HG03103 (cell line): ENCODE data around the gene NXF3.
"Not testable (repeated sequence)": the region's sequence is repeated elsewhere in the genome, so short reads cannot be mapped to it uniquely, and the experiment has no call there.

Experiments
- ATAC-seq: cut with Tn5 transposase; IDR thresholded peaks from one replicate; pipeline ENCODE4 v1.9.1; 2021; ENCODE audit warnings: low read depth; ENCODE audit not compliant: unreplicated experiment

The NXF3 gene, protein sequence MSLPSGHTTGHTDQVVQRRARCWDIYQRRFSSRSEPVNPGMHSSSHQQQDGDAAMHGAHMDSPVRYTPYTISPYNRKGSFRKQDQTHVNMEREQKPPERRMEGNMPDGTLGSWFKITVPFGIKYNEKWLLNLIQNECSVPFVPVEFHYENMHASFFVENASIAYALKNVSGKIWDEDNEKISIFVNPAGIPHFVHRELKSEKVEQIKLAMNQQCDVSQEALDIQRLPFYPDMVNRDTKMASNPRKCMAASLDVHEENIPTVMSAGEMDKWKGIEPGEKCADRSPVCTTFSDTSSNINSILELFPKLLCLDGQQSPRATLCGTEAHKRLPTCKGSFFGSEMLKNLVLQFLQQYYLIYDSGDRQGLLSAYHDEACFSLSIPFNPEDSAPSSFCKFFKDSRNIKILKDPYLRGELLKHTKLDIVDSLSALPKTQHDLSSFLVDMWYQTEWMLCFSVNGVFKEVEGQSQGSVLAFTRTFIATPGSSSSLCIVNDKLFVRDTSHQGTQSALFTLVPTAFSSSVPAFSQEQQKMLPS

DNA sequence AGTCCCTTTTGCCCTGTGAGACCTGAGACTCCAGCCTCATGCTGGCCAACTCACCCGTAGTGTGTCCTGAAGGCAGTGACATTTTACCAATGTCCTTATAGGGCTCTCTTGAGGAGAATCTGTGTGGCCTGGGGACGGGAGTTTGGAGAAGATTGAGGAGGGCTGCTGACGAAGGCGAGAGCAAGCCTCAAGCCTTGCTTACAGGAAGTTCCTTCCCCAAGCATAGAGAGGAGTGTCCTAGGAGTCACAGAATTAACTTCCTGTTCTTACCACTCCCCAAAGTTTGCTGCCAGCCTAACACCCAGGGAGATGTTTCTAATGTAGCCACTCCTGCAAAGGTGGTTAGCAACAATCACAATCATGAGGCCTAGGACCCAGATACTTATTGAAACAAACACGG is at the start of gene NXF3:
TSS of gene NXF3 (minus strand) at position 202 of the 400 bp plus-strand sequence. CDS start at position 82, 120 bp downstream.
- ATAC-seq = no peak

DNA sequence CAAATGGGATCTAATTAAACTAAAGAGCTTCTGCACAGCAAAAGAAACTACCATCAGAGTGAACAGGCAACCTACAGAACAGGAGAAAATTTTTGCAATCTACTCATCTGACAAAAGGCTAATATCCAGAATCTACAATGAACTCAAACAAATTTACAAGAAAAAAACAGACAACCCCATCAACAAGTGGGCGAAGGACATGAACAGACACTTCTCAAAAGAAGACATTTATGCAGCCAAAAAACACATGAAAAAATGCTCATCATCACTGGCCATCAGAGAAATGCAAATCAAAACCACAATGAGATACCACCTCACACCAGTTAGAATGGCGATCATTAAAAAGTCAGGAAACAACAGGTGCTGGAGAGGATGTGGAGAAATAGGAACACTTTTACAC is 43.6 kb upstream of the NXF3 start:
- not testable (repeated sequence) for ATAC-seq

DNA sequence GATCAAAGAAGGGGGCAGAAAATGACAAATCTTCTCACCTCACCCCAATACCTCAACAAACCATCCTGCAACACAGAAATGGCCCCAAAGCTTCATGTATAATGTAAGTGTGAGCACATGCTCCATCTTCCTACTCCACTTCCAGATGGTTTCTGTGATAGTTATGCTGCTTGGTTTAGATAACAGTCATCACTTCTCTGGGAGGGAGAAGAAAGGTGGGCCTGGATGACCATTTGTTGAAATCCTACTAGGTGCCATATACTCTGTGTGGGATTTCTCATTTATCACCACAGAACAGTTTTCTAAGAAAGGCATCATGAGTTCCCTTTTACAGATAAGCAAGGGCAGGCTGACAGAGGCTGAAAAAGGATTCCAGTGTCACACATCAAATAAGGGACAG is 31.3 kb upstream of the NXF3 start:
- ATAC-seq = no peak

DNA sequence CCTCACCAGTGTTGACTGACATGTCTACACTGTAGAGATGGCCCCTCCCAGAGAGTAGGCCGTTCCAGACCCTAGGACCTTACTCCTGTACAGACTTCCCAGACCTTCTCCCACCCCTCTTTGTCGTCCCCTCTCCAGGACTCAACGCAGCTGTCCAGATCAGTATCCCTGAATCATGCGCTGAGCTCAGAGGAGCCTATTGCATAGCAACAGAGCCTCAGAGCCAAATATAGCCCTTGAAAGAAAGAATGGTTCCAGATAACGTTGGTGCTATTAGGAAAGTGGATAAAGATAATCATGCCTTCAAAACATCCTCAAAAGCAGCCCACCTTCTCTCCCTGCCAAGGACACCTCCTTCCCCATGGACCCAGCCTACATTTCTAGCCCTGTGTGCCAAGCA is 27.8 kb upstream of the NXF3 start:
- no peak for ATAC-seq

DNA sequence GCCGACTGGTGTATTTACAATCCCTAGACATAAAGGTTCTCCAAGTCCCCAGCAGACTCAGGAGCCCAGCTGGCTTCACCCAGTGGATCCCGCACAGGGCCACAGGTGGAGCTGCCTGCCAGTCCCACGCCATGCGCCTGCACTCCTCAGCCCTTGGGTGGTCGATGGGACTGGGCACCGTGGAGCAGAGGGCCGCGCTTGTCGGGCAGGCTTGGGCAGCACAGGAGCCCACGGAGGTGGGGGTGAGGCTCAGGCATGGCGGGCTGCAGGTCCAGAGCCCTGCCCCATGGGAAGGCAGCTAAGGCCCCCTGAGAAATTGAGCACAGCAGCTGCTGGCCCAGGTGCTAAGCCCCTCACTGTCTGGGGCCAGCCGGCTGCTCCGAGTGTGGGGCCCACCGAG is 24.0 kb upstream of the NXF3 start:
- not testable (repeated sequence) for ATAC-seq

DNA sequence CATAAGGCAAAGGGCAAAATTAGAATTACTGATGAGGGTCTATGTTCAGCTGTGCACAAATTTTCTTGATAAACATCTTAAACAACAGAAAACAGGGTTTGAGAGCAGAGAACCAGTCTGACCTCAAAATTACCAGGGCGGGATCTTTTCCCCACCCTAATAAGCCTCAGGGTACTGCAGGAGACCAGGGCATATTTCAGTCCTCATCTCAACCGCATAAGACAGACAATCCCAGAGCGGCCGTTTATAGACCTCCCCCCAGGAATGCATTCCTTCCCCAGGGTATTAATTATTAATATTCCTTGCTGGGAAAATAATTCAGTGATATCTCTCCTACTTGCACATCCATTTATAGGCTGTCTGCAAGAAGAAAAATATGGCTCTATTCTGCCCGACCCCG is 16.6 kb upstream of the NXF3 start:
- ATAC-seq = not testable (repeated sequence)

DNA sequence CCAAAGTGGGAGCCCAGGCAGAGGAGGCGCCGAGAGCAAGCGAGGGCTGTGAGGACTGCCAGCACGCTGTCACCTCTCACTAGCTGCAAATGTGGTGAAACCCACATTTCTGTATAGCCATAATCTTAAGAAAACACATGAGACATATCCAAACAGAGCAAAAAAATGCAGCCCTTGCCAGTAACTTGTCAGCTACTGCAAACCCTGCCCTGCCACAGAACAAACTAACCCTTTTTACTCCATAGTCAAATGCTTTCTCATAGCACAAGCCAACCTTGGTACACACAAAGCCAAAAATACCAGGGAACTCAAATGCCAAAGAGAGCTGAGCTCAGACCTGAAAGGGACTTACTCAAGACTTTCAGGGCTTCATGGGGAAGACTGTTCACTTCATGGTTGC is 14.9 kb upstream of the NXF3 start:
- no peak for ATAC-seq

DNA sequence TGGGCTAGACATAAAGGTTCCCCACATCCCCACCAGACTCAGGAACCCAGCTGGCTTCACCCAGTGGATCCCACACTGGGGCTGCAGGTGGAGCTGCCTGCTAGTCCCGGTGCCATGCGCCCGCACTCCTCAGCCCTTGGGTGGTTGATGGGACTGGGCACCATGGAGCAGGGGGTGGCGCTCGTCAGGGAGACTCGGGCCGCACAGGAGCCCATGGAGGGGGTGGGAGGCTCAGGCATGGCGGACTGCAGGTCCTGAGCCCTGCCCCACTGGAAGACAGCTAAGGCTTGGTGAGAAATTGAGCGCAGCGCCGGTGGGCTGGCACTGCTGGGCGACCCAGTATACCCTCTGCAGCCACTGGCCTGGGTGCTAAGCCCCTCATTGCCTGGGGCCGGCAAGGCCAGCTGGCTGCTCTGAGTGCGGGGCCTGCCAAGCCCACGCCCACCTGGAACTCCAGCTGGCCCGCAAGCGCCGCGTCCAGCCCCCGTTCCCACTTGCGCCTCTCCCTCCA is 14.3 kb upstream of the NXF3 start:
- ATAC-seq = not testable (repeated sequence)

DNA sequence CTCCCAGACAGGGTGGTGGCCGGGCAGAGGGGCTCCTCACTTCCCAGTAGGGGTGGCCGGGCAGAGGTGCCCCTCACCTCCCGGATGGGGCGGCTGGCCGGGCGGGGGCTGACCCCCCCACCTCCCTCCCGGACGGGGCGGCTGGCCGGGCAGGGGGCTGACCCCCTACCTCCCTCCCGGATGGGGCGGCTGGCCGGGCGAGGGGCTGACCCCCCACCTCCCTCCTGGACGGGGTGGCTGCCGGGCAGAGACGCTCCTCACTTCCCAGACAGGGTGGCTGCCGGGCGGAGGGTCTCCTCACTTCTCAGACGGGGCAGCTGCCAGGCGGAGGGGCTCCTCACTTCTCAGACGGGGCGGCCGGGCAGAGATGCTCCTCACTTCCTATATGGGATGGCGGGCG is 11.4 kb upstream of the NXF3 start:
- not testable (repeated sequence) for ATAC-seq

DNA sequence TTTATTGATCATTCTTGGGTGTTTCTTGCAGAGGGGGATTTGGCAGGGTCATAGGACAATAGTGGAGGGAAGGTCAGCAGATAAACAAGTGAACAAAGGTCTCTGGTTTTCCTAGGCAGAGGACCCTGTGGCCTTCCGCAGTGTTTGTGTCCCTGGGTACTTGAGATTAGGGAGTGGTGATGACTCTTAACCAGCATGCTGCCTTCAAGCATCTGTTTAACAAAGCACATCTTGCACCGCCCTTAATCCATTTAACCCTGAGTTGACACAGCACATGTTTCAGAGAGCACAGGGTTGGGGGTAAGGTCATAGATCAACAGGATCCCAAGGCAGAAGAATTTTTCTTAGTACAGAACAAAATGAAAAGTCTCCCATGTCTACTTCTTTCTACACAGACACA is 10.9 kb upstream of the NXF3 start:
- not testable (repeated sequence) for ATAC-seq

DNA sequence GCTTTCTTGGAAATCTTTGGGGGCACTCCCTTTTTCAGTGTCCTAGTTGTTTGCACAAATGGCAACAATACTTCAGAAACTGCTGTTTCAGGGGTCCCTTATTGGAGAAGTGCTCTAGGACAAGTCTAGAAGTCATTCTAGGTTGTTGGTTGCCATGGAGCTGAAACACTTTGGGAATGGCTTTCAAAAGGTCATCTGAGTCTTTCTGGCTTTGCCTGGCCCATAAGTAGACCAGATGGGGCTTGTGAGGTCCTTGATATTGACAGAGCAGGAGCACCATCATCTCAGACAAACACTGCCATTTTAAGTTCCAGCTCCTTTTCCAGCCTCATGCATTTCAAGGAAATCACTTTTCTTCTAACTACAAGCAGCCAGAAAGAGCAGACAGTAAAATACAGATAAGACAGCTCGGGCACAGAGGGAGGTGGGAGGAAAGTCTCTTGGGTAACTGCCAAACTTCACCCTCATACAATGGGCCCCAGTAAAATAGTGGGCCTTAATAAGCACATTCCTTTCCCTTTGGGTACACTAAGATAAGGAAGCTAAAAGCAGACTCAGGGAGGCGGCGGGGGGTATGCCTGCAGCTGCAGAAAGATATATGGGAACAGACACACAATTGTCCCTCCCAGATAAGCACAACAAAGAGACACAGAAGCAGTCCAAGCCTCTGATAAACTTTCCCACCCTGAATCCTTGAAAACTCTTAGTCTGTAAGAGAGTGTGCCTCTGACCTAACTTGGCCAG is 8.5 kb upstream of the NXF3 start:
- ATAC-seq = no peak

DNA sequence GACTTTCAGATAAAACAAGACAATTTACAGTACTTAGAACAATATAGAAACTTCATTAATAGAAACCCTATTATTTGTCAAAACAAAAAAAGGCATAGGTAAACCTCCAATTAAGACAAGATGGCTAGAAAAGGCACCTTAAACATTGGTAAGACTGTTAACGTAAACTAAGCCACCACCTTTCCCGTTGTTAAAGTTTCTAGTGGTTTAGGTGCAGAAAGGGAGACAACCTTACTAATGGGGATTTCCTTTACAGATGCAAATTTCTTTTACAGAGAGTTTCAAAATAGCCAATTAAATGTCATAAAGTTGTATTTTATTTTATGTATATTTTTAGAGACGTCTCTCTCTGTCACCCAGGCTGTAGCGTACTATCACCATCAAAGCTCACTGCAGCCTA is 7.5 kb upstream of the NXF3 start:
- ATAC-seq = no peak

DNA sequence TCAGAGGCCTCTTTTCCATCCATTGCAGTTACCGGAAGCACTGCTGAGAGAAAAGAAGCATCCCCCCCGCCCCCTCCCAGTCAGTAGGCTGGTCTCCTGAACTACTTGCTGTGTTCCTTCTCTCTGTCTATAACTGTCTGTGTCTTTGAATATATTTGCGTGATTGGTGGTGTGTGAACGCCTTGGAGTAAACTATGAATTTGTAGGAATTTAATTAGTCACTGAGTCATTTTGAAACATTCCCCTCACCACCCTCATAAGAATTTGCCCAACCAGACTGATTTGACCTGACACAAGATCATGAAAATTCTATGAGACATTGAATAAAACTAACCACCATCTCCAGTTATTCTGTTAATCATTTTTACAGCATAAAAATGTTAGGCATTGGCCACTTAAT is 6.7 kb upstream of the NXF3 start:
- ATAC-seq = no peak

DNA sequence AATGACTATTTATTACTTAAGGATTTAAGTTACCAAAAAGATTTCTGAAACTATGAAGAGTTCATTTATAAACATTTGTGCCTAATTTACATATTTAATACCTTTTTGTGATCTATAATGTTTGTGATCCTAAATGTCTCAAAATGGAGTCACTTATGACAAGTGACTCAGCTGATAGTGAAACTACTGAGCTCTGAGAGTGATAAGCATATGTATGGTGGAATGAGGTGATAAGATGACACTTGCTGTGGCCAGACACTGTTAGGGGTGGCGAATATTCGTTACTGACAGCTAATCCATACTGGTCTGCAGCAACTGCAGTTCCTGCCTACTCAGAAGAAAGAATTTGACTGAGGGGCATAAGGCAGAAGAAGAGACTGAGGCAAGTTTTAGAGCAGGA is 5.5 kb upstream of the NXF3 start:
- no peak for ATAC-seq

DNA sequence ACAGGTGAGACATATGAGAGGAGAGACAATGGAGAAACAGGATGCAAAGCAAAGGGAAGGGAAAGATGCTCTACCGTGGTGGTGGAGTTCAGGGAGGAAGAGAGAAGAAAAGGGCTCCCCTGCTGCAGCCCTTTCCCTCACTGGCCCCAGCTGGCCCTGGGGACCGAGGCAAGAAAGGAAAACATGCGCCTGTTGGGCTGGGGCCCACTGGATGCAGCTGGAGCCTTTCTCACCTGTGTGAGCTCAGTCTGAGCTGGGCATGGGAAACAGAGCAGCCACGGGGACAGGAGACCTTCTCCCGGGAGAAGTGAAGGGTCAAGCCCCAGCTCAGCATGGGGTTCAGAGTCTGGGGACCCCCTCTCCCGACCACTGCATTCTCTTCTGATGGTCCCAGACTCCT is 11.9 kb downstream of the NXF3 start:
- ATAC-seq = no peak

DNA sequence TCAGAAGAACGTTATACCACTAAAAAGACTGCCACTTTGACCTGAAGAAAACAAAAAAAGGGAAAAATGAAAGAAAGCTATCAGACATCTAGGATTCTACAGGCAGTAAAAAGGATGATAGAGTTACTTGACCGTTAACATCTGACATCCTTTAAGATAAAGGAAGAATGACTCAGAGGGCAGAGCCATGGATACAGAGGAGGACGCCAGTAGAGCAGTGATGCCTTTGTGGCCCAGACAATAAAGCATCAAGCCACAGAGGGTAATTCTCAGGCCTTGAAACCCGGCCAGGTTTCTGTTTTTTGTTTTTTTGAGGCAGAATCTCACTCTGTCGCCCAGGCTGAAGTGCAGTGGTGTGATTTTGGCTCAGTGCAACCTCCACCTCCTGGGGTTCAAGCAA is 19.5 kb downstream of the NXF3 start:
- ATAC-seq = no peak

DNA sequence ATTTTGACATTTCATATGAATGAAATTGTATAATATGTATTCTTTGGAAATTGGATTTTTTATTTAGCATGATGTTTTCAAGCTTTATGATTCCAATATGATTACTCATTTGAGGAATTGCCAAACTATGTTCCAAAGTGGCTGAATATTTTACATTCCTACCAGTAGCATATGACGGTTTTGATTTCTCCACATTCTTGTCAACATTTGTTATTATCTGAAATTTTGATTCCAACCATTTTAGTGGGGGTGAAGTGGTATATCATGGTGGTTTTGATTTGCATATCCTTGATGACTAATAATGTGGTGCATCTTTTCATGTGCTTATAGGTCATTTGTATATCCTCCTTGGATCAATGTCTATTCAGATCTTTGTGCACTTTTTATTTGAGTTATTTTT is 26.3 kb downstream of the NXF3 start:
- ATAC-seq = no peak

DNA sequence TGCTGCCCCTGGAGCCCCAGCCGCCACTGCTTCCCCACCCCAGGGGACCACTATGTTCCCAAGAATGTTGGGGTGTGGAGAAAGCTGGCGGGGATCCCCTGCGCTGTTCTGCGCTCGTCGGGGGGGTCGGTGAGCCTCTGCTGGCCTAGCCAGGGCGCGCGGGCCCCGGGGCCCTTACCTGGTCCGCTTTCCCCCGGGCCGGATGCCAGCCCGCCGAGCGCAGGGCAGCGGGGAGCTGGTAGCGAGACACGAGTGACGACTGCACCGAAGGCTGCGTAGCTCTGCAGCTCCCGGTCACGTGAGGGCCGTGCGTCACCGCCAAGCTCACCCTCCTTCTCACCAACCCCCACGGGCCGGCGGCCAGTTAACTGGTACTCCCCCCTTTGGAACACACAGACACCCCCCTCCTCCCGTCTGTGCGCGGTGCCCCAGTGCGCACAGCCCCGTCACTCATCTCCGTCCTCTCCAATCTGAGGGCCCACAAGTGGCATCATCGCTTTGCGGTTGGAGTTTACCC is 29.0 kb downstream of the NXF3 start, which contains the start of gene BEX1:
TSS of gene BEX1 (minus strand) at position 254 of the 517 bp plus-strand sequence. CDS start 897 bp downstream, outside the sequence.
- ATAC-seq = no peak

DNA sequence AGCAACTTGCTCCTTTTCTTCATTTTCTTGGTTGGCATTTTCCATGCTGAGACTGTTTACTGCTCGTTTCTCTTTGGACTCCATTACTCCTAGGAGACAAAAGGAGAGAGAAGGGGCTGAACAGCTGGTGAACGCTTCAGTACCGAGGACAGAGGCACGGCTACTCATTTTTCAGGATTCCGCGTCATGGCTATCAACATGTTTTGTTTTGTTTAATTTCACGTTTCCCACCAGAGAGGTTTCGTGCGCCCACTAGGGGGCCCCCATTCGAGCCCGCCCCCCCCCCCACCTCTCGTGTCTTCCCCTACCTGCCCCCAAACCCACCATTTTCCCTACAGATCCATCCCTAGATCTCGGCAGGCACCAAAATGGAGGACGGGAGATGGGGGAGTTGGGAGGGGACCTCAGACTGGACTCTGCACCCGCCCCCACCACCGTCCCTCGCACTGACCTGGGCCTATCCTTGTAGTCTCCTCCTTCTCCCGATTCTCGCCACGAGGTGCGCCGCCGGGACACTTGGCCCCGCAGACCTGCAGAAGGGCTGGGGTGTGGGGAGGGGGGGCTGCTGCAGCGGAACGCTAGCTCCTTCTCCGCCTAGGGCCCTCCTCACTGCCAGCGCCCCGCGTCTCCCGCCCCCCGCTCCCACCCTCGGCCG is 29.6 kb downstream of the NXF3 start:
- no peak for ATAC-seq

DNA sequence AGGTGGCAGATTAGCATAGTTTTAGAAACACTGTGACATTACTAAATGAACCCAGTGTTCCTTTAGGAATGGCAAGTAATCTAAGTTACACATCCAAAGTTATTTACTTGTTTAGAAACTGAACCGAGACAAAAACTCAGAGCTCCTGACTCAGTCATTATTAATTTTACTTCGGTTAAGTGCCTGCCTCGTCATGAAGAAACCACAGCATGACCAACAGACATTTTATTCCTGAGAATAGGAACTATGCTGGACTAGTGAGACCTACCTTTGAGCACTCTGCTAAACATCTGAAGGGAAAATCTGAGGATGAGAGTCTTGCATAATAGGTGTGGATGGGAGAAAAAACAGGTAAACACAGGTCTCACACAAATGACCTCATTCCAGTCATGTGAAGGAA is 31.5 kb downstream of the NXF3 start:
- no peak for ATAC-seq

DNA sequence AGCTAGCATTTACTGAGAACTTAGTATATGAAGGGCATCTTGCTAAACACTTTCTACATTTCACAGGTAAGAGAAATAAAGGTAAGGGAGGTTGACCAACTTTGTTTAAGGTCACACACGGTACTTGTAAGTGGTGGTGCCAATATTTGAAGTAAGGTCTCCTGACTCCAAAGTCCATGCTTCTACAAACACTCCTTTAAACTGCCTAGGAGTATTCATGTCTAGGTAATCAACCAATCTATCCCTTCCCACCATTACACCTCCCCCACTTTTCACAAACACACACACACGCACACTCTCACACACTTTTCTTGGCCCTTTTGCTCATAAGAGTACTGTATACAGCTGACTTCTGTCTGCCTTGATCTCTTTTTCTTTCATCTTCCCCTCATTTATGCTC is 36.0 kb downstream of the NXF3 start:
- no peak for ATAC-seq
